ENCODE measurements around the gene WNT2.

WNT2 gene

DNA sequence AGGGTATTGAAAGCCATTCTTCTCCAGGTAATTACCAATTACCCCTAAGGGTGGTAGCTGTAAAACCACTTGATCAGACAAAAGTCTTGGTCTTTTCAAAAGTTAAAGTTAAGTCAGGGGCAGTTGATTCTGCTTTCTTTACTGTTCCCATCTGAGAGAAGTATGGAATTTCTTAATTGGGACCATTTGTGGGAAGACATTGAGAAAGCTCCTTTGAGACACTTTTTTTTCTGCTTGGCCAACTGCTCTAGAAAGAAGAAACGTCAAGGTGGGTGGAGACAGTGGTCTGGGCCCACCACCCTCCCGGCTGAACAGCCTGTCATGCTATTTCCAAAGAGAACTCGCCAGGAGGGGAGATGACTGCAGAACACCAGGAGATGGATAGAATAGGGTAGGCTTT is 45.3 kb downstream of the WNT2 start:
- Histone ChIP-seq H3K4me3 (IDR thresholded peaks at IDR 0.05; ENCODE audit: insufficient read depth, low read depth, low read length) (no peak overlapping the region), H3K9ac (no peak overlapping the region), H3K4me1 (ENCODE audit: low read depth, poor library complexity, severe bottlenecking) (no peaks in the 10 kb centered on the region), H3K36me3 (ENCODE audit: insufficient read depth) (no peaks in the 10 kb centered on the region), H3K27ac (no peak overlapping the region), H3K79me2 (ENCODE audit: insufficient read depth, low read depth) (no peaks in the 10 kb centered on the region), H2AFZ (ENCODE audit: low read depth) (no peak overlapping the region), H3K27me3 (ENCODE audit: insufficient read depth, low read depth) (no peaks in the 10 kb centered on the region), H4K20me1 (ENCODE audit: insufficient read depth) (no peaks in the 10 kb centered on the region), H3K4me2 (no peak overlapping the region)
- TF ChIP-seq, protein P1, sequence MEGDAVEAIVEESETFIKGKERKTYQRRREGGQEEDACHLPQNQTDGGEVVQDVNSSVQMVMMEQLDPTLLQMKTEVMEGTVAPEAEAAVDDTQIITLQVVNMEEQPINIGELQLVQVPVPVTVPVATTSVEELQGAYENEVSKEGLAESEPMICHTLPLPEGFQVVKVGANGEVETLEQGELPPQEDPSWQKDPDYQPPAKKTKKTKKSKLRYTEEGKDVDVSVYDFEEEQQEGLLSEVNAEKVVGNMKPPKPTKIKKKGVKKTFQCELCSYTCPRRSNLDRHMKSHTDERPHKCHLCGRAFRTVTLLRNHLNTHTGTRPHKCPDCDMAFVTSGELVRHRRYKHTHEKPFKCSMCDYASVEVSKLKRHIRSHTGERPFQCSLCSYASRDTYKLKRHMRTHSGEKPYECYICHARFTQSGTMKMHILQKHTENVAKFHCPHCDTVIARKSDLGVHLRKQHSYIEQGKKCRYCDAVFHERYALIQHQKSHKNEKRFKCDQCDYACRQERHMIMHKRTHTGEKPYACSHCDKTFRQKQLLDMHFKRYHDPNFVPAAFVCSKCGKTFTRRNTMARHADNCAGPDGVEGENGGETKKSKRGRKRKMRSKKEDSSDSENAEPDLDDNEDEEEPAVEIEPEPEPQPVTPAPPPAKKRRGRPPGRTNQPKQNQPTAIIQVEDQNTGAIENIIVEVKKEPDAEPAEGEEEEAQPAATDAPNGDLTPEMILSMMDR (conservative IDR thresholded peaks at IDR 0.05; ENCODE audit: low read depth, low read length) = no peak

GRCh38 chr7:117274951-117275350 is 47.9 kb downstream of the WNT2 start:
- no peaks in the 10 kb centered on the region for H3K27me3 ChIP-seq (ENCODE audit: insufficient read depth, low read depth)

DNA sequence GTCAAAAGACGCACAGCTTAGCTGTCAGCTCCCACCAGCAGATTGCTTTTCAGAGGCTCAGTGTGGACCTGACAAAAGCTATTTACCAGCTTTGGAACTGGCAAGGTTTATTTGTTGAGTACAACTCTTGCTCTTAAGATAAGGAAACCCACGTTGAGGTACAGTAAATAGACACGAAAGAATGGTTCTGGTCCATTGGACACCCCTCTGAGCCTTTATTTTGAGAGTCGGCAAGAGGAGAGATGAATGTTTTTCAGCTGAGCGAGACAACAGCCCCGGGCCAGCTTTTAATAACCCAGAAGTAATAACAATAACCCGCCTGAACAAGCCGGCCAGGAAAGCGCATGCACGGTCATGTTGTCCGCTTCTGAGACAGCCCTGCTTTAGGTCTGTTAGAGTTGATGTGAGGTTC is 49.0 kb downstream of the WNT2 start:
- Histone ChIP-seq H3K4me3 (IDR thresholded peaks at IDR 0.05; ENCODE audit: insufficient read depth, low read depth, low read length) (no peak overlapping the region), H3K27ac (no peak overlapping the region), H3K27me3 (ENCODE audit: insufficient read depth, low read depth) (no peaks in the 10 kb centered on the region), H3K4me1 (ENCODE audit: low read depth, poor library complexity, severe bottlenecking) (no peaks in the 10 kb centered on the region), H3K36me3 (ENCODE audit: insufficient read depth) (no peaks in the 10 kb centered on the region), H3K79me2 (ENCODE audit: insufficient read depth, low read depth) (no peaks in the 10 kb centered on the region), H3K4me2 (no peak overlapping the region), H2AFZ (ENCODE audit: low read depth) (no peak overlapping the region), H4K20me1 (ENCODE audit: insufficient read depth) (no peaks in the 10 kb centered on the region), H3K9ac (no peak overlapping the region)
- TF ChIP-seq, protein P1 (conservative IDR thresholded peaks at IDR 0.05; ENCODE audit: low read depth, low read length) = no peak

More at GRCh38 chr7:117274951-117275350, 47.9 kb downstream of the WNT2 start:
- TF ChIP-seq, protein P1 (conservative IDR thresholded peaks at IDR 0.05; ENCODE audit: low read depth, low read length) = no peak
- H3K4me3 ChIP-seq (IDR thresholded peaks at IDR 0.05; ENCODE audit: insufficient read depth, low read depth, low read length) = no peak overlapping the region
- no peak overlapping the region for H2AFZ ChIP-seq (ENCODE audit: low read depth)
- H3K4me2 ChIP-seq = no peak overlapping the region
- no peaks in the 10 kb centered on the region for H4K20me1 ChIP-seq (ENCODE audit: insufficient read depth)
- no peaks in the 10 kb centered on the region for H3K4me1 ChIP-seq (ENCODE audit: low read depth, poor library complexity, severe bottlenecking)
- H3K79me2 ChIP-seq (ENCODE audit: insufficient read depth, low read depth) = no peaks in the 10 kb centered on the region
- no peak overlapping the region for H3K9ac ChIP-seq
- no peak overlapping the region for H3K27ac ChIP-seq
- H3K36me3 ChIP-seq (ENCODE audit: insufficient read depth) = no peaks in the 10 kb centered on the region

DNA sequence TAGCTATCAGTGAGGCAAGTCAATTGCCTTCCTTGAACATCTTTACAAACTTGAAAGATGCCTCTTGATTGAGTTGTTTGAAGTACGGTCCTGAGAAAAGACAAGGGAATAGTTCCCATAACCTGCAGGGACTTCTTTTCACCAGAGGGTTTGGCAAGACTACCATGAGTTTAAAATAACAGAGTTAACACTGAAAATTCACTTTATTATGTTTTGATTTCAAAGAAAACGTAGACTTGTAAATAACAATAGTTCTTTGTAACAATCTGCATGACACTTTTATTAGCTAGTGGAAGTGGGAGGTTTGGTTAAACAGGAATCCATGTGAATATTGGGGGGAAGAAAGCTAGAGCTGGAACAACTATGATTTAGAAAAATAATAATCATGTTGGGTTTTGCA is 49.5 kb downstream of the WNT2 start:
- Histone ChIP-seq H3K9ac (no peak overlapping the region), H3K4me3 (IDR thresholded peaks at IDR 0.05; ENCODE audit: insufficient read depth, low read depth, low read length) (no peak overlapping the region), H3K27me3 (ENCODE audit: insufficient read depth, low read depth) (no peaks in the 10 kb centered on the region), H3K4me1 (ENCODE audit: low read depth, poor library complexity, severe bottlenecking) (no peaks in the 10 kb centered on the region), H3K4me2 (no peak overlapping the region), H3K79me2 (ENCODE audit: insufficient read depth, low read depth) (no peaks in the 10 kb centered on the region), H3K27ac (no peak overlapping the region), H3K36me3 (ENCODE audit: insufficient read depth) (no peaks in the 10 kb centered on the region), H2AFZ (ENCODE audit: low read depth) (no peak overlapping the region), H4K20me1 (ENCODE audit: insufficient read depth) (no peaks in the 10 kb centered on the region)
- TF ChIP-seq, protein P1 (conservative IDR thresholded peaks at IDR 0.05; ENCODE audit: low read depth, low read length) = no peak
